H1 (cell line): ENCODE data around the gene LURAP1L. TPM values are rescaled to one million over a fixed set of nuclear protein-coding genes. Genes with fewer than 3 reads are reported as not detected.

Source experiments
- ASH2L ChIP-seq: fragments of 200-600, 300-600 bp; sonication (generic); IDR thresholded peaks from one replicate; pipeline ENCODE4 v1.7.1; 2017; ENCODE audit warnings: low read length
- CEBPB ChIP-seq: IDR thresholded peaks from 2 replicates; pipeline ENCODE4 v1.6.1; 2012; ENCODE audit warnings: low read depth, low read length
- CTCF ChIP-seq, 3 experiments: IDR thresholded peaks; 1 replicate in 2 of 3; 2 replicates in 1 of 3; pipeline versions ENCODE4 v1.5.1 to v1.6.1; 2011; ENCODE audit warnings: low read length in 3 of 3, mild to moderate bottlenecking in 3 of 3, inconsistent platforms in 2 of 3, low read depth in 1 of 3, moderate library complexity in 1 of 3; ENCODE audit not compliant: insufficient read depth in 1 of 3; ENCODE audit errors: control extremely low read depth in 1 of 3
- HDAC6 ChIP-seq: IDR thresholded peaks from one replicate; pipeline ENCODE4 v1.7.1; 2012; ENCODE audit warnings: low read depth, mild to moderate bottlenecking, inconsistent platforms, low read length, moderate library complexity
- KDM5A ChIP-seq: fragments of 200-600 bp; IDR thresholded peaks from 2 replicates; pipeline ENCODE4 v1.7.1; 2012; ENCODE audit warnings: mild to moderate bottlenecking, low read length, inconsistent platforms, mixed read lengths
- POLR2A ChIP-seq, 2 experiments: IDR thresholded peaks; 1 replicate in 1 of 2; 2 replicates in 1 of 2; pipeline ENCODE4 v1.6.1; 2011; ENCODE audit warnings: low read depth in 2 of 2, low read length in 2 of 2, mild to moderate bottlenecking in 2 of 2; ENCODE audit errors: control extremely low read depth in 1 of 2
- RXRA ChIP-seq: IDR thresholded peaks from 2 replicates; pipeline ENCODE4 v1.6.1; 2011; ENCODE audit warnings: low read depth, mild to moderate bottlenecking, low read length, moderate library complexity; ENCODE audit not compliant: insufficient read depth
- TAF7 ChIP-seq: optimal IDR thresholded peaks from 2 replicates; pipeline ENCODE3; 2011; ENCODE audit warnings: low read depth, mild to moderate bottlenecking, inconsistent platforms, low read length, moderate library complexity, borderline replicate concordance
- TBP ChIP-seq: IDR thresholded peaks from 2 replicates; pipeline ENCODE4 v1.6.1; 2011; ENCODE audit warnings: low read depth, low read length, improper control_type of control experiment
- polyA plus RNA-seq, 7 experiments: library from polyadenylated mRNA; depleted of rRNA in 3 of 7; stranded (reverse) in 5 of 7; unstranded in 2 of 7; fragments of >200 nt in 5 of 7; fragments of 200-250 nt in 2 of 7; gene quantifications; 1 replicate in 5 of 7; 2 replicates in 1 of 7; 4 replicates in 1 of 7; pipeline versions ENCODE4 v1.2.1 to v1.2.3, GENCODE V29; 2011 to 2013; ENCODE audit warnings: missing spikeins in 2 of 7, mixed read lengths in 2 of 7
- total RNA-seq: library from RNA; stranded (reverse); fragmentation: NEBNext Ultra II Directional; extraction: Animal tissue kit (Norgen Biotek cat#: 25700); gene quantifications from 2 replicates; pipeline ENCODE4 v1.2.1, GENCODE V29; 2021
- TF ChIP-seq, protein P1 (sequence below): fragments of 300-600 bp; sonication (generic); IDR thresholded peaks from 2 replicates; pipeline ENCODE4 v1.7.1; 2012; ENCODE audit warnings: low read length, moderate library complexity, mild to moderate bottlenecking, inconsistent platforms; ENCODE audit not compliant: insufficient replicate concordance

The LURAP1L gene
- total and polyA plus RNA-seq, 2 of the 8 experiments (the other 6 are each of a cell fraction or from before 2014, with no cell fraction given) = 0.63 to 1.2 TPM

GRCh38 chr9:12846035-12846434, 71.2 kb downstream of the LURAP1L start (continued):
- TF ChIP-seq, protein P1, sequence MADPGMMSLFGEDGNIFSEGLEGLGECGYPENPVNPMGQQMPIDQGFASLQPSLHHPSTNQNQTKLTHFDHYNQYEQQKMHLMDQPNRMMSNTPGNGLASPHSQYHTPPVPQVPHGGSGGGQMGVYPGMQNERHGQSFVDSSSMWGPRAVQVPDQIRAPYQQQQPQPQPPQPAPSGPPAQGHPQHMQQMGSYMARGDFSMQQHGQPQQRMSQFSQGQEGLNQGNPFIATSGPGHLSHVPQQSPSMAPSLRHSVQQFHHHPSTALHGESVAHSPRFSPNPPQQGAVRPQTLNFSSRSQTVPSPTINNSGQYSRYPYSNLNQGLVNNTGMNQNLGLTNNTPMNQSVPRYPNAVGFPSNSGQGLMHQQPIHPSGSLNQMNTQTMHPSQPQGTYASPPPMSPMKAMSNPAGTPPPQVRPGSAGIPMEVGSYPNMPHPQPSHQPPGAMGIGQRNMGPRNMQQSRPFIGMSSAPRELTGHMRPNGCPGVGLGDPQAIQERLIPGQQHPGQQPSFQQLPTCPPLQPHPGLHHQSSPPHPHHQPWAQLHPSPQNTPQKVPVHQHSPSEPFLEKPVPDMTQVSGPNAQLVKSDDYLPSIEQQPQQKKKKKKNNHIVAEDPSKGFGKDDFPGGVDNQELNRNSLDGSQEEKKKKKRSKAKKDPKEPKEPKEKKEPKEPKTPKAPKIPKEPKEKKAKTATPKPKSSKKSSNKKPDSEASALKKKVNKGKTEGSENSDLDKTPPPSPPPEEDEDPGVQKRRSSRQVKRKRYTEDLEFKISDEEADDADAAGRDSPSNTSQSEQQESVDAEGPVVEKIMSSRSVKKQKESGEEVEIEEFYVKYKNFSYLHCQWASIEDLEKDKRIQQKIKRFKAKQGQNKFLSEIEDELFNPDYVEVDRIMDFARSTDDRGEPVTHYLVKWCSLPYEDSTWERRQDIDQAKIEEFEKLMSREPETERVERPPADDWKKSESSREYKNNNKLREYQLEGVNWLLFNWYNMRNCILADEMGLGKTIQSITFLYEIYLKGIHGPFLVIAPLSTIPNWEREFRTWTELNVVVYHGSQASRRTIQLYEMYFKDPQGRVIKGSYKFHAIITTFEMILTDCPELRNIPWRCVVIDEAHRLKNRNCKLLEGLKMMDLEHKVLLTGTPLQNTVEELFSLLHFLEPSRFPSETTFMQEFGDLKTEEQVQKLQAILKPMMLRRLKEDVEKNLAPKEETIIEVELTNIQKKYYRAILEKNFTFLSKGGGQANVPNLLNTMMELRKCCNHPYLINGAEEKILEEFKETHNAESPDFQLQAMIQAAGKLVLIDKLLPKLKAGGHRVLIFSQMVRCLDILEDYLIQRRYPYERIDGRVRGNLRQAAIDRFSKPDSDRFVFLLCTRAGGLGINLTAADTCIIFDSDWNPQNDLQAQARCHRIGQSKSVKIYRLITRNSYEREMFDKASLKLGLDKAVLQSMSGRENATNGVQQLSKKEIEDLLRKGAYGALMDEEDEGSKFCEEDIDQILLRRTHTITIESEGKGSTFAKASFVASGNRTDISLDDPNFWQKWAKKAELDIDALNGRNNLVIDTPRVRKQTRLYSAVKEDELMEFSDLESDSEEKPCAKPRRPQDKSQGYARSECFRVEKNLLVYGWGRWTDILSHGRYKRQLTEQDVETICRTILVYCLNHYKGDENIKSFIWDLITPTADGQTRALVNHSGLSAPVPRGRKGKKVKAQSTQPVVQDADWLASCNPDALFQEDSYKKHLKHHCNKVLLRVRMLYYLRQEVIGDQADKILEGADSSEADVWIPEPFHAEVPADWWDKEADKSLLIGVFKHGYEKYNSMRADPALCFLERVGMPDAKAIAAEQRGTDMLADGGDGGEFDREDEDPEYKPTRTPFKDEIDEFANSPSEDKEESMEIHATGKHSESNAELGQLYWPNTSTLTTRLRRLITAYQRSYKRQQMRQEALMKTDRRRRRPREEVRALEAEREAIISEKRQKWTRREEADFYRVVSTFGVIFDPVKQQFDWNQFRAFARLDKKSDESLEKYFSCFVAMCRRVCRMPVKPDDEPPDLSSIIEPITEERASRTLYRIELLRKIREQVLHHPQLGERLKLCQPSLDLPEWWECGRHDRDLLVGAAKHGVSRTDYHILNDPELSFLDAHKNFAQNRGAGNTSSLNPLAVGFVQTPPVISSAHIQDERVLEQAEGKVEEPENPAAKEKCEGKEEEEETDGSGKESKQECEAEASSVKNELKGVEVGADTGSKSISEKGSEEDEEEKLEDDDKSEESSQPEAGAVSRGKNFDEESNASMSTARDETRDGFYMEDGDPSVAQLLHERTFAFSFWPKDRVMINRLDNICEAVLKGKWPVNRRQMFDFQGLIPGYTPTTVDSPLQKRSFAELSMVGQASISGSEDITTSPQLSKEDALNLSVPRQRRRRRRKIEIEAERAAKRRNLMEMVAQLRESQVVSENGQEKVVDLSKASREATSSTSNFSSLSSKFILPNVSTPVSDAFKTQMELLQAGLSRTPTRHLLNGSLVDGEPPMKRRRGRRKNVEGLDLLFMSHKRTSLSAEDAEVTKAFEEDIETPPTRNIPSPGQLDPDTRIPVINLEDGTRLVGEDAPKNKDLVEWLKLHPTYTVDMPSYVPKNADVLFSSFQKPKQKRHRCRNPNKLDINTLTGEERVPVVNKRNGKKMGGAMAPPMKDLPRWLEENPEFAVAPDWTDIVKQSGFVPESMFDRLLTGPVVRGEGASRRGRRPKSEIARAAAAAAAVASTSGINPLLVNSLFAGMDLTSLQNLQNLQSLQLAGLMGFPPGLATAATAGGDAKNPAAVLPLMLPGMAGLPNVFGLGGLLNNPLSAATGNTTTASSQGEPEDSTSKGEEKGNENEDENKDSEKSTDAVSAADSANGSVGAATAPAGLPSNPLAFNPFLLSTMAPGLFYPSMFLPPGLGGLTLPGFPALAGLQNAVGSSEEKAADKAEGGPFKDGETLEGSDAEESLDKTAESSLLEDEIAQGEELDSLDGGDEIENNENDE = no peak
- no peak for TF ChIP-seq TBP
- TF ChIP-seq RXRA = no peak
- no peak for TF ChIP-seq CTCF (IDR thresholded peaks at IDR 0.05; ENCODE audit: control extremely low read depth in 1 of 3, insufficient read depth in 1 of 3, low read depth in 1 of 3, low read length in 3 of 3)
- no peak for TF ChIP-seq HDAC6
- no peak for TF ChIP-seq ASH2L
- TF ChIP-seq POLR2A (IDR thresholded peaks at IDR 0.05; ENCODE audit: control extremely low read depth in 1 of 2, low read depth in 2 of 2, low read length in 2 of 2) = no peak
- TF ChIP-seq KDM5A = no peak
- TF ChIP-seq TAF7 = no peak
- TF ChIP-seq CEBPB = no peak
